Epithelial cell of esophagus (primary cell): ENCODE measurements around the gene ACBD6.

Source experiments
- DNase-seq: peaks from one replicate; pipeline ENCODE4 v3.0.0; 2010; ENCODE audit warnings: low read depth
- H3K4me3 ChIP-seq: 2 replicates; pipeline ENCODE4 v1.5.1; 2011; ENCODE audit warnings: mild to moderate bottlenecking, low read length, control low read depth
- CTCF ChIP-seq: IDR thresholded peaks from 2 replicates; pipeline ENCODE4 v1.5.1; 2011; ENCODE audit warnings: low read depth, mild to moderate bottlenecking, low read length, control low read depth, inconsistent platforms; ENCODE audit not compliant: insufficient read depth; ENCODE audit errors: missing control alignments

Gene ACBD6

GRCh38 chr1:180255536-180256340, 246.6 kb downstream of the ACBD6 start:
- no peak overlapping the region for H3K4me3 ChIP-seq
- no peak for DNase-seq
- no peak for TF ChIP-seq CTCF

DNA sequence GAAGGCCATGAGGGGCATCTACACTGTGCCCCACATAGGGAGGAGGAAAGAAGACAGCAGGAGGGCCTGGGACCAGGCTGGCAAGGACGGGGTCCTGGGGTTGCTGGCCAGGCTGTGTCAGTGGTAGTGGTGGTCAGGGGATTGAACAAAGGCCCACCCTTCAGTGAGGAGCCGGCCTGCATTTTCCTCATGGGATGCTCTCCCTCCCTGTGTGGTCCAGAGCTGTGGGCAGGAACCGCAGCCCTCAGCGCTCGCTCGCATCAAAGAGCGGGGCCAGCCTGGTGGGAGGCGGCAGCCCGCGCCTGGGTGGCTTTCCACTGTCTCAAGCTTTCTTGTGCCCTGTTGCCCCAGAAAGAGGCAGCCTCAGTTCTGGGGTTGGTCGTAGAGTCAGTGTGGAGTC, 247.5 kb downstream of the ACBD6 start:
- H3K4me3 ChIP-seq, result no peak overlapping the region
- no peak for TF ChIP-seq CTCF
- no peak for DNase-seq

GRCh38 chr1:180254496-180254819, 247.9 kb downstream of the ACBD6 start:
- no peak for DNase-seq
- no peak overlapping the region for H3K4me3 ChIP-seq
- TF ChIP-seq CTCF, result no peak

DNA sequence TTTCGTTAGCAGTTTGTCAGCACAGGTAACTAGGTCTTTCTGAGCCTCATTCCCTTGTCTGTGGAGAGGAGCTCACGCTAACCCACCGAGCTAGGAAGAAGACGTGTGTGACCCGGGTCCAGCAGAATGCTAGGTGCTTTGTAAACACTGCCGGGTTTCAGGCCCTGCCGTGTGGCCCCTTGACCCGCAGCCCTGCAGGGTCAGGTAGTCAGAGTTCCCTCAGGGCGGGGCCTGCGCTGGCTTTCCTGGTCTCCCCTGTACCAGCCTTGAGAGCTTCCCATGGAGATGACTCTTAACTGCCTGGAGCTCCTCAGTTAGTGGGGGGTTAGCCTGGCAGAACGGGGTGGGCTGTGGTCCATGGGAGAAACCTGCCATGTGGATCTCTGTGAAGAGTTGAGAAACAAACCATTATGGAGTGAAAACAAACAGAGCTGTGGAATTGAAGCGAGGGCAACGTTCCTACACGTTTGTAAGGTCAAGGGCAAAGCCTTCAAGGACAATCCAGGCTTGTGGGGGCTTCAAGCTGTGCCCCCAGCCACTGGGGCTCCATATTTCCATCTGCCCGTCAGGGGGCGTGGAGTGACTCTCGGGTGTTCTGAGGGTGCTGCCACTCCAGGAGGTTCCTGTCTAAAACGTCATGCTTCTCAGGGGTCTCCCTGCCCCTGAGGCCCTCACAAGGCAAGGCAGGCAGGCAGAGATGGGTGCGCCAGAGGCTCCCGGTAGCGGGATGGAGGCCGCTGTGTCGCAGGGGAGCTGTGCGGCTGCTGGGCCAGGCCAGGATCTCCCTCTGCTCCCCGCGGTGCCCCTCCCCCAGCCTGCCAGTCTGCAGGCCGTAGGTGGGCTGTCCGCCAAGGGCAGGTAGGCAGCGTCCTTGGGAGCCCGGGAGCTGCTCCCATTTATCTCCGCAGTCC, 248.5 kb downstream of the ACBD6 start:
- no peak overlapping the region for H3K4me3 ChIP-seq
- TF ChIP-seq CTCF, result no peak
- DNase-seq, result no peak

GRCh38 chr1:180252638-180253536, 249.5 kb downstream of the ACBD6 start:
- no peak overlapping the region for H3K4me3 ChIP-seq
- TF ChIP-seq CTCF, result peak; percentile 90
- peak; percentile 73 for DNase-seq

DNA sequence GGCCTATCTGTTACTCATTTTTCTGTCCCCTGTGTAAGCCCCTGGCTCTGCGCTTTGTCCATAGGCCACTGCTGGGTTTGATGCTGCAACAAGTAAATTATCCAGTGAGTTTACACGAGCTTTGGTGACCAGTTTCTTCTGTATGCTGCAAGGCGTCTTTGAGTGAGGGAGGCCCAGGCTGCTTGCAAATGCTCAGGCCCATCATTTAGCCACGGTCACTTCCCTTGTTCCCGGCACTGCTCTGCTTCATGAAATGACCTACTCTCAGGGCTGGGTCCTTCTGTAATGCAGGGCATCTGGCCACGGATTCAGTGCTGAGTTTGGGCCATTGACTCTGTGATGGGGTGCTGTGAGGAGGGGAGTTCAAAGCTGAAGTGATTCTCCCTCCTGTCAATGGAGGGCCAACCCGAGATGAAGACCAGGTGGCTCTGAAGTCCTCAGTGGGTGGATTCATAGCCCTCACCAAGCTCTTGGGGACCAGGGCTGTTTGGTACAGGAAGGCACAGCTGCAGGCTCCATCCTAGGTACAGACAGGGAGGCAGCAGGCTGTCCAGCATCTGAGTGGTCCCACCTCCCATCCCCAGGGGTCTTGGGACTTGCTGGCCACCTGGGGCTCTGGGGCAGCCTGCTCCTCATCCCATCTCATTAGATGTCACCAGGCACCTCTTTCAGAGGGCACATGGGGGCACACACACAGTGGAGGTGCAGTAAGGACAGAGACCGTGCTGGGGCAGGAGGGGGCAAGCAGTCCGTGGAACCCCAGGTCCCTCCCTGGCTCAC, 250.7 kb downstream of the ACBD6 start:
- no peak for DNase-seq
- no peak for TF ChIP-seq CTCF
- H3K4me3 ChIP-seq, result no peak overlapping the region
